K562 (cell line): ENCODE results near the gene ATXN7L1. TPM values are rescaled to one million over a fixed set of nuclear protein-coding genes. Genes with fewer than 3 reads are reported as not detected.

ENCODE experiments used
- ARID4B ChIP-seq: sonication (generic); formaldehyde crosslinking; IDR thresholded peaks from 2 replicates; pipeline ENCODE4 v1.8.0; 2022; ENCODE audit warnings: mild to moderate bottlenecking, missing genetic modification reagents
- BHLHE40 ChIP-seq: IDR thresholded peaks from 2 replicates; pipeline ENCODE4 v1.6.1; 2011; ENCODE audit warnings: low read length, improper control_type of control experiment
- E2F6 ChIP-seq, 2 experiments: IDR thresholded peaks; 2 replicates each; pipeline ENCODE4 v1.6.1; 2011; ENCODE audit warnings: borderline replicate concordance in 1 of 2, control low read depth in 1 of 2, low read depth in 1 of 2, low read length in 1 of 2, mild to moderate bottlenecking in 1 of 2, mixed read lengths in 1 of 2, moderate library complexity in 1 of 2; ENCODE audit not compliant: insufficient read depth in 1 of 2, insufficient read length in 1 of 2, poor library complexity in 1 of 2, severe bottlenecking in 1 of 2; ENCODE audit errors: extremely low read depth in 1 of 2
- FOXP4 ChIP-seq: sonication (generic); formaldehyde crosslinking; IDR thresholded peaks from 2 replicates; pipeline ENCODE4 v1.8.0; 2022; ENCODE audit warnings: mild to moderate bottlenecking, missing genetic modification reagents, borderline replicate concordance
- HBP1 ChIP-seq: fragments of 450-650 bp; formaldehyde crosslinking; IDR thresholded peaks from 2 replicates; pipeline ENCODE4 v1.4.0; 2022; ENCODE audit warnings: missing genetic modification characterization
- HDAC2 ChIP-seq: fragments of 450-650 bp; IDR thresholded peaks from 2 replicates; pipeline ENCODE4 v1.6.1; 2016; ENCODE audit warnings: mild to moderate bottlenecking
- HNRNPLL ChIP-seq: fragments of 200-400 bp; formaldehyde crosslinking; IDR thresholded peaks from 2 replicates; pipeline ENCODE4 v1.6.1; 2017; ENCODE audit warnings: low read length, low read depth, mild to moderate bottlenecking; ENCODE audit not compliant: poor library complexity, severe bottlenecking
- RBFOX2 ChIP-seq: fragments of 200-400 bp; formaldehyde crosslinking; IDR thresholded peaks from 2 replicates; pipeline ENCODE4 v1.6.1; 2017; ENCODE audit warnings: low read depth, mild to moderate bottlenecking, low read length, moderate library complexity
- SRSF3 ChIP-seq: fragments of 200-400 bp; formaldehyde crosslinking; IDR thresholded peaks from 2 replicates; pipeline ENCODE4 v1.6.1; 2016; ENCODE audit warnings: mild to moderate bottlenecking, low read length, moderate library complexity; ENCODE audit not compliant: insufficient read depth
- SUPT5H ChIP-seq: fragments of 450-650 bp; IDR thresholded peaks from 2 replicates; pipeline ENCODE4 v1.6.1; 2016
- TCFL5 ChIP-seq: fragments of 250-450 bp; sonication (Bioruptor Pico); conservative IDR thresholded peaks from 2 replicates; pipeline ENCODE4 v1.6.1; 2021; ENCODE audit warnings: mild to moderate bottlenecking, moderate library complexity, matching md5 sums
- YY1 ChIP-seq, 3 experiments: IDR thresholded peaks; 2 replicates each; pipeline ENCODE4 v1.6.1; 2011; ENCODE audit warnings: low read length in 2 of 3, mild to moderate bottlenecking in 2 of 3, moderate library complexity in 2 of 3, borderline replicate concordance in 1 of 3, control low read depth in 1 of 3, low read depth in 1 of 3; ENCODE audit not compliant: insufficient read depth in 3 of 3, insufficient replicate concordance in 2 of 3, control insufficient read depth in 1 of 3, insufficient read length in 1 of 3; ENCODE audit errors: extremely low read depth in 1 of 3
- ZNF280A ChIP-seq: fragments of 450-650 bp; IDR thresholded peaks from 2 replicates; pipeline ENCODE4 v1.6.1; 2018; ENCODE audit warnings: mild to moderate bottlenecking, low read depth; ENCODE audit not compliant: partially characterized antibody
- polyA plus RNA-seq, 8 experiments: library from polyadenylated mRNA; depleted of rRNA in 4 of 8; stranded (reverse) in 5 of 8; unstranded in 3 of 8; fragments of >200 nt; fragmentation: Nextera tagmentation in 2 of 8; fragmentation: Illumina TruSeq in 1 of 8; extraction: Ambion mirVana in 2 of 8; extraction: Trizol in 1 of 8; gene quantifications; 2 replicates each; pipeline versions ENCODE4 v1.2.1 to v1.2.3, GENCODE V29; 2011 to 2014; ENCODE audit warnings: inconsistent platforms in 1 of 8, missing spikeins in 1 of 8
- total RNA-seq, 7 experiments: library from RNA; depleted of rRNA in 6 of 7; stranded (reverse); fragments of >200 nt in 6 of 7; fragmentation: Illumina TruSeq in 2 of 7; extraction: Trizol in 2 of 7; gene quantifications; 2 replicates each; pipeline versions ENCODE4 v1.2.1 to v1.2.3, GENCODE V29; 2011 to 2021; ENCODE audit warnings: low replicate concordance in 1 of 7

The ATXN7L1 gene
- total and polyA plus RNA-seq, 9 of the 15 experiments (the other 6 are each of a cell fraction or from before 2014, with no cell fraction given) = 6.6 to 13.7 (median 10.7) TPM

GRCh38 chr7:105876091-105876963 is at the start of gene ATXN7L1 (continued):
- TF ChIP-seq HBP1 (CRISPR knock-in tag) (no peak), HNRNPLL (peak; percentile 62), E2F6 (IDR thresholded peaks at IDR 0.05; ENCODE audit: borderline replicate concordance in 1 of 2, extremely low read depth in 1 of 2, insufficient read depth in 1 of 2, insufficient read length in 1 of 2, low read depth in 1 of 2, low read length in 1 of 2, poor library complexity in 1 of 2, severe bottlenecking in 1 of 2) (peak; percentile 92 to 97), SRSF3 (no peak), TCFL5 (CRISPR knock-in tag) (no peak), FOXP4 (no peak), RBFOX2 (peak; percentile 81), BHLHE40 (peak; percentile 72), HDAC2 (no peak), YY1 (IDR thresholded peaks at IDR 0.05; ENCODE audit: borderline replicate concordance in 1 of 3, control insufficient read depth in 1 of 3, extremely low read depth in 1 of 3, insufficient read depth in 3 of 3, insufficient read length in 1 of 3, insufficient replicate concordance in 2 of 3, low read depth in 1 of 3, low read length in 2 of 3) (peak; percentile 60 to 94 (median 85)), SUPT5H (peak; percentile 92), ZNF280A (no peak), ARID4B (CRISPR knock-in tag) (no peak)
